GM12874 (cell line): ENCODE measurements around the gene SNX25.

Source experiments
- CTCF ChIP-seq: IDR thresholded peaks from 2 replicates; pipeline ENCODE4 v1.5.1; 2011; ENCODE audit warnings: low read depth, mild to moderate bottlenecking, control low read depth, low read length, moderate library complexity; ENCODE audit not compliant: insufficient read depth

The SNX25 gene

GRCh38 chr4:185396724-185397385 is 187.5 kb downstream of the SNX25 start, which contains the start of gene ANKRD37:
Gene ANKRD37 (plus strand): TSS chr4:185396841. CDS start chr4:185396924, 83 bp downstream.
- no peak for TF ChIP-seq CTCF

GRCh38 chr4:185398618-185399017 is 189.2 kb downstream of the SNX25 start:
- TF ChIP-seq CTCF: no peak

GRCh38 chr4:185399466-185399865 is 190.1 kb downstream of the SNX25 start:
- no peak for TF ChIP-seq CTCF

GRCh38 chr4:185404031-185404430 is 194.6 kb downstream of the SNX25 start:
- no peak for TF ChIP-seq CTCF

- no peak for TF ChIP-seq CTCF
Observed at GRCh38 chr4:185405296-185405999, 196.1 kb downstream of the SNX25 start.

- TF ChIP-seq CTCF: no peak
Observed at GRCh38 chr4:185408432-185408831, 199.0 kb downstream of the SNX25 start.

- no peak for TF ChIP-seq CTCF
Observed at GRCh38 chr4:185411849-185412248, 202.5 kb downstream of the SNX25 start.
